ENCODE results near the gene ACTR8.

The ACTR8 gene

DNA sequence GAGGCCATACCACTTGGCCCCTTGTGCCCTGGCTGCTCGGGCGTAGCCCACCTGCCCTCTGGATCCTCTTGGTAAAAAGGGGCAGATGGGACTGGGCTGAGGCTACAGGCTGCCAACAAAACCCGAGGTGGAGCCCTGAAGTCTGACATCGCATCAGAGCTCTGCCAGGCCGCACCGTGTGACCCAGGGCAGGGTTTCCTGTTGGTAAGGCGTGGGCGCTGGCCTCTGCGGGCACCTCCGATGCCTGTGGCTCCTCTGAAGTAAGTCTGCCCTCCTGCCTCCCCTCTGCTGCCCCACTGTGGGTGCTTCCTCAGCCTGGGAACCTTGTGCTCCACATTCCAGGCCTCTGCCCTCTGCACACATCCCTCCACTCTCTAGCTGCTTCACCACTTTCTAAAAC, 44.6 kb downstream of the ACTR8 start:
- TF ChIP-seq, protein P1, sequence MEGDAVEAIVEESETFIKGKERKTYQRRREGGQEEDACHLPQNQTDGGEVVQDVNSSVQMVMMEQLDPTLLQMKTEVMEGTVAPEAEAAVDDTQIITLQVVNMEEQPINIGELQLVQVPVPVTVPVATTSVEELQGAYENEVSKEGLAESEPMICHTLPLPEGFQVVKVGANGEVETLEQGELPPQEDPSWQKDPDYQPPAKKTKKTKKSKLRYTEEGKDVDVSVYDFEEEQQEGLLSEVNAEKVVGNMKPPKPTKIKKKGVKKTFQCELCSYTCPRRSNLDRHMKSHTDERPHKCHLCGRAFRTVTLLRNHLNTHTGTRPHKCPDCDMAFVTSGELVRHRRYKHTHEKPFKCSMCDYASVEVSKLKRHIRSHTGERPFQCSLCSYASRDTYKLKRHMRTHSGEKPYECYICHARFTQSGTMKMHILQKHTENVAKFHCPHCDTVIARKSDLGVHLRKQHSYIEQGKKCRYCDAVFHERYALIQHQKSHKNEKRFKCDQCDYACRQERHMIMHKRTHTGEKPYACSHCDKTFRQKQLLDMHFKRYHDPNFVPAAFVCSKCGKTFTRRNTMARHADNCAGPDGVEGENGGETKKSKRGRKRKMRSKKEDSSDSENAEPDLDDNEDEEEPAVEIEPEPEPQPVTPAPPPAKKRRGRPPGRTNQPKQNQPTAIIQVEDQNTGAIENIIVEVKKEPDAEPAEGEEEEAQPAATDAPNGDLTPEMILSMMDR (IDR thresholded peaks at IDR 0.05; ENCODE audit: borderline replicate concordance, control extremely low read depth, extremely low read depth, insufficient read depth, missing control alignments) = no peak
- no peak for DNase-seq (ENCODE audit: low spot score)
- in situ Hi-C loops (cut with MboI; ENCODE audit: low sequenced_read_pairs, unreplicated experiment) = no loop called here

DNA sequence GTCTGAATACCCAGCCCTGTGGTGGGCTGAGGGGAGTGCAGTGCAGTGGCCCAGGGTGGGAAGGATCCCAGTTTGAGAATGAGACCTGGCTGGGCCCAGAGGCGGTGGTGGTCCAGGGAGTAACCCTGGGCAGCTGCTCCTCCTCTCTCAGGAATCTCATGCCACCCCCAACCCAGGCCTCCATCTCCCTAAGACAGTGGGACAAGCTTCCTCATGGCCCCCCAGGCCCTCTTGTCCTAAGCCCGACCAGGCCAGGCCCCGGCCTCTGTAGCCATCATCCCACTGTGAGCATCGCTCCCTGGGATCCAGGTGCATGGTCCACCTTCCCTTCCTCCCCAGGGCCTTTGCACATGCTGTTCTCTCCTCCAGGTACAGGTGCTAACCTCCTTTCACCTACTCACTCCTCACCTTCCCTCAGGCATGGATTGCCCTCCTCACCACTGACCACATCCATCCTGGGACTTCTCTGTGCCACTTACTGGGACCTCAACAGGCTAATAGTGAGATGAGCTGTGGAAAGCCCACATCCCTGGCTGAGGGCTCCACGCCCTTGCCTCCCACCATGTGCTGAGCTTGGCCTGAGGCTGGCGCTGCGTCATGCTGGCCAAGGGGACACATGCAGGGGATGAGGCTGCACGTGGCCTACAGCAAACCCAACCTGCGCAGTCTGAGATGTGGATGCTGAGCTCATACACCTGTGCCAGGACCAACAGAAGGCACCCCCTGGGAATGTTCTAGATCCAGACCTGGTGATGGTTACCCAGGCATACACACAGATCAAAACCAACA, 45.7 kb downstream of the ACTR8 start:
- DNase-seq (ENCODE audit: low spot score) = no peak
- TF ChIP-seq, protein P1 (IDR thresholded peaks at IDR 0.05; ENCODE audit: borderline replicate concordance, control extremely low read depth, extremely low read depth, insufficient read depth, missing control alignments) = no peak
- in situ Hi-C loops (cut with MboI; ENCODE audit: low sequenced_read_pairs, unreplicated experiment) = no loop called here

DNA sequence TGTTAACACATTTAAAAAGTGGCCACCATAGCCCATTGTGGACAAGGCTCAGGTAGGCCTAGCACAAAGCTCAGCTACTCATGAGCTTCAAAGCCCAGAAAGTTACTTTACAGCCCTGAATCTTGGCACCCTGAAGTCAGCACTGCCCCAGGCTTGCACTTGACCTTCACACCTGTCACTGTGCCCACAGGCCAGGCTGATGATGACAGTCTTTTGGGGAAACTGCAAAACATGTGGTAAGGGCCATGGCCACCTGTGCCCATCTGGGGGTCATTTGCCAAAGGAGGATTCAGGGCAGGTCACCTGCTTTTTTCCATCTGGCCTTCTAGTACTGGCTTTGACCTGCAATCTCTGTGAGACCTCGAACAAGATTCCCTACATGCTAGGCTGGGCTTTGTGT, 46.7 kb downstream of the ACTR8 start:
- no peak for DNase-seq (ENCODE audit: low spot score)
- in situ Hi-C loops (cut with MboI; ENCODE audit: low sequenced_read_pairs, unreplicated experiment) = no loop called here
- TF ChIP-seq, protein P1 (IDR thresholded peaks at IDR 0.05; ENCODE audit: borderline replicate concordance, control extremely low read depth, extremely low read depth, insufficient read depth, missing control alignments) = no peak

DNA sequence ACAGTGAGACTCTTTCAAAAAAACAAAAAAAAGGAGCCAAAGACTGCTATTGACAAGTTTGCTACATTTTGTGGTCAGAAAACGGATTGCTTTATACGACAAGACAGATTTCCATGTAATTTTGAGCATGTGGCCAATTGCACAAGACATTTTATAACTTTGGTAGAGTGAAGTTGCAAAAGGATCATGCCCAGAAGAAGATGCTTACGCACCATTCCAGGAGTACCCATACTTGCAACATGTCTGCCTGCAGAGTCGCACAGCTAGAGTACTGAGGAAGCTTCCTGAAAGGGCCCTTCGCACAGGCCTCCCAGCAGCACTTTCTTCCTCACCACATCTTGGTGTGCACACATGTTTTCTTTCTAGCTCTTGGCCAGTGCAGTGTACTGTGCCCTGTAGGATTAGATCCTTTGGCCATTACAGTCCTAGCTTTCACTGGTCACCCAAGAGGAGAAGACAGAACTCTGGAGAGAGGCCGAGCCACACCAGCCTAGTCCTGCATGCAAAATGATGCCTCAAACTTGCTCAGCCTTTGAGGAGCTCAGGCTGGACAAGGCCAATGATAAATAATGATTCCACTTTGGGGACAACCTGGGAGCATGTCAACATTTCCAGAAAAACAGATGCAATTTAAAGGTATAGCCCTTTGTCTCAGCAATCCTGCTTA, 47.4 kb downstream of the ACTR8 start:
- TF ChIP-seq, protein P1 (IDR thresholded peaks at IDR 0.05; ENCODE audit: borderline replicate concordance, control extremely low read depth, extremely low read depth, insufficient read depth, missing control alignments) = no peak
- DNase-seq (ENCODE audit: low spot score) = no peak
- in situ Hi-C loops (cut with MboI; ENCODE audit: low sequenced_read_pairs, unreplicated experiment) = no loop called here

DNA sequence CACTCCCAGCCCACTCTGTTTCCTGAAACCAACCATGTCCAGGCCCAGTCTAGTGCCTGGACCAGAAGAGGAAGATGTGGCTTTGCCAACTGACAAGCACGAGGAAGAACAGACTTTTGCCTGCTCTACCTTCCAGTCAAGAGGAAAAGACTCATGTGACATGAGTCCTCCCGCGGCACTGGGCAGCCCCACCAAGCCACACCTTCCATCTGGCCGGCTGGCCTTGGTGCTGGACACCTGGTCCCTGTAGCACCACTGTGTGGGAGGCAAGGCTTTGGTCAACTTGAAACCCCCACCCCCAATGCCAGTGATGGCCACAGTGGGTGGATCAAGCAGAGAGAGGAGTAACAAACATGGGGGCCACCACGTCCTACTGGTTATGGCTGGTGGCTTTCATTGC, 48.3 kb downstream of the ACTR8 start:
- no peak for DNase-seq (ENCODE audit: low spot score)
- in situ Hi-C loops (cut with MboI; ENCODE audit: low sequenced_read_pairs, unreplicated experiment) = no loop called here
- TF ChIP-seq, protein P1 (IDR thresholded peaks at IDR 0.05; ENCODE audit: borderline replicate concordance, control extremely low read depth, extremely low read depth, insufficient read depth, missing control alignments) = no peak

DNA sequence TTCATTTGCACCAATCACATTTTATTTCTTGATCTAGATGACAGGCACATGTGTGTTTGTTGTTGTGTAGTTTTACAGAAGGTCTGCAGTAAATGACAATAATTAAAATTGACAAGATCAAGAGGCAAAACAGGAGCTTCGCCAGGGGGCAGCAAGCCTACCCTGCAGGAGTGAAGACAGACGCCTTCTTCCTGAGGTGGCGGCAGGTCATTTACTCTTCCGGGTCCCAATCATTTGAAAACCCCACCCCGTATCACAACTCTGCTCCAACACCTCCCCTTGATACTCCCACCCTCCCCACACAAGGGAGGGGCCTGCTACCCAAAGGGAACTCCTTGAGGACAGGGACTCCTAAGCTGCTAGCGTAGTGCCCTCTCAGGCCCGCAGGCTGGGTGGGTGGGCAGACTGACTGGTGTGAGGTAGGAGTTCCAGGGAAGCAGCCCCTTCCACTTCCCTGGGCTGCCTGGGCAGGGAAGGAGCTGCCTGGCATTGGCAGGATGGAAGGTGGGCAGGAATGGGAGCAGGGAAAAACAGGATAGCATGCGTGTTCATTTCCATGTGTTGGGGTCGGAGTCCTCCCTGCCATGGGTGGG, 48.8 kb downstream of the ACTR8 start:
- TF ChIP-seq, protein P1 (IDR thresholded peaks at IDR 0.05; ENCODE audit: borderline replicate concordance, control extremely low read depth, extremely low read depth, insufficient read depth, missing control alignments) = no peak
- in situ Hi-C loops (cut with MboI; ENCODE audit: low sequenced_read_pairs, unreplicated experiment) = no loop called here

More for the DNA sequence above, 48.8 kb downstream of the ACTR8 start:
- no peak for DNase-seq (ENCODE audit: low spot score)

Measured in GM13976 (cell line).